Neural progenitor cell (in vitro differentiated cells): ENCODE data around the gene LRP5.

ENCODE experiments used
- CTCF ChIP-seq: fragments of 200-600 bp; sonication (generic); IDR thresholded peaks from 2 replicates; pipeline ENCODE4 v1.5.1; 2017; ENCODE audit warnings: antibody characterized with exemption, mild to moderate bottlenecking
- EZH2phosphoT487 ChIP-seq: fragments of 200-600 bp; sonication (generic); IDR thresholded peaks from 2 replicates; pipeline ENCODE4 v1.6.1; 2017; ENCODE audit warnings: antibody characterized with exemption

GRCh38 chr11:68313574-68314202 is 1.3 kb downstream of the LRP5 start:
- no peak for TF ChIP-seq CTCF
- no peak for TF ChIP-seq EZH2phosphoT487
